Measurements from ENCODE around the gene ANKRD35.

DNA sequence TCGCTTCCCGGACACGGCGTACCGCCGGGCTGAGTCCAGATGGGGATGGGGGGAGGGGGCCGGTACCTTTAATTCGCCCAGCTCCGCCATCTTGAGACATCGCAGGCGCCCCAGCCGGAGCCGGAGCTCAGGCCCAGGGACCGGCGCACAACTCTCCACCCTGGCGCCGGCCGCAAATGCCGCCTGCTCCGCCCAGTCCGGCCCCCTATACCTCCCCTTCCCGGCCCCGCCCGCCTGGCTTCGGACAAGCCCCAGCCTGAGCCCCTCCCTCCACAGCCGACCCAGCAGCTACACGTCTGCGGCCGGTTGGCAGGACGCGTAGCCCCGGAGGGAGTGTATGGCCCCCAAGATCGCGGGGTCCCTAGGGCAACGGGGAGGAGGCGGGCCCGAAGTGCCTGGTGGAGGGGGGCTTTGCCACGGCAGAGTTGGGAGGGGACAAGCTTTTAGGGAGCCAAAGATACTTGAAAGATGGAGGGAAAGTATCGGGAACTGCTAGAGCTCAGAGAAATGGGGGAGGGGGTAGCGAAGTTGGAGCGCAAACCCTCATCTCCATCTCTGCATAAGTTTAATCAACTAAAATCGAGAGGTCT, 26.7 kb downstream of the ANKRD35 start, which contains the start of gene PIAS3:
- no peak for TF ChIP-seq ARHGAP35 (IDR thresholded peaks at IDR 0.05; ENCODE audit: partially characterized antibody)
- TF ChIP-seq, protein P1, sequence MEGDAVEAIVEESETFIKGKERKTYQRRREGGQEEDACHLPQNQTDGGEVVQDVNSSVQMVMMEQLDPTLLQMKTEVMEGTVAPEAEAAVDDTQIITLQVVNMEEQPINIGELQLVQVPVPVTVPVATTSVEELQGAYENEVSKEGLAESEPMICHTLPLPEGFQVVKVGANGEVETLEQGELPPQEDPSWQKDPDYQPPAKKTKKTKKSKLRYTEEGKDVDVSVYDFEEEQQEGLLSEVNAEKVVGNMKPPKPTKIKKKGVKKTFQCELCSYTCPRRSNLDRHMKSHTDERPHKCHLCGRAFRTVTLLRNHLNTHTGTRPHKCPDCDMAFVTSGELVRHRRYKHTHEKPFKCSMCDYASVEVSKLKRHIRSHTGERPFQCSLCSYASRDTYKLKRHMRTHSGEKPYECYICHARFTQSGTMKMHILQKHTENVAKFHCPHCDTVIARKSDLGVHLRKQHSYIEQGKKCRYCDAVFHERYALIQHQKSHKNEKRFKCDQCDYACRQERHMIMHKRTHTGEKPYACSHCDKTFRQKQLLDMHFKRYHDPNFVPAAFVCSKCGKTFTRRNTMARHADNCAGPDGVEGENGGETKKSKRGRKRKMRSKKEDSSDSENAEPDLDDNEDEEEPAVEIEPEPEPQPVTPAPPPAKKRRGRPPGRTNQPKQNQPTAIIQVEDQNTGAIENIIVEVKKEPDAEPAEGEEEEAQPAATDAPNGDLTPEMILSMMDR (IDR thresholded peaks at IDR 0.05 in 2 of 3, conservative IDR thresholded peaks at IDR 0.05 in 1 of 3; ENCODE audit: insufficient read depth in 2 of 3, low read depth in 1 of 3, low read length in 3 of 3), result no peak
